Fibroblast of the conjunctiva (primary cell): ENCODE measurements around the gene RAB31.
A peak's percentile ranks its signal among the peaks of the same experiment; 100 is the strongest.

Source experiments
- DNase-seq: peaks from one replicate; pipeline ENCODE4 v3.0.0-alpha.2; 2010; ENCODE audit warnings: low read depth

RAB31 gene

DNA sequence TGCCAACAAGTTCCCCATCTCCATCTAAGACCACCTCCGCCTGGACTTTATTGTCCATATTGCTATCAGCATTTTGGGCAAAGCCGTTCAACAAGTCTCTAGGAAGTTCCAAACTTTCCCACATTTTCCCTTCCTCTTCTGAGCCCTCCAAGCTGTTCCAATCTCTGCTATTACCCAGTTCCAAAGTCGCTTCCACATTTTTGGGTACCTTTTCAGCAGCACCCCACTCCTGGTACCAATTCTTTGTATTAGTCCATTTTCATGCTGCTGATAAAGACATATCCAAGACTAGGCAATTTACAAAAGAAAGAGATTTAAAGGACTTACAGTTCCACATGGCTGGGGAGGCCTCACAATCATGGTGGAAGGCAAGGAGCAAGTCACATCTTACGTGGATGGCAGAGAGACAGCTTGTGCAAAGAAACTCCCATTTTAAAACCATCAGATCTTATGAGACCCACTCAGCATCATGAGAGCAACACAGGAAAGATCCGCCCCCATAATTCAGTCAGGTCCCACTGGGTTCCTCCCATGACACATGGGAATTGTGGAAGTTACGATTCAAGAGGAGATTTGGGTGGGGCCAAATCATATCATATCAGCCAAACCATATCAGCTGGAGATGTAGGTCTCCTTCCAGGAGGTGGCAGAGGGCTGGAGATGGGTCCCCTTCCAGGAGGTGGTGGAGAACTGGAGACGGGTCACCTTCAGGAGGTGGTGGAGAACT lies 157.8 kb downstream of the RAB31 start:
- DNase-seq: no peak

DNA sequence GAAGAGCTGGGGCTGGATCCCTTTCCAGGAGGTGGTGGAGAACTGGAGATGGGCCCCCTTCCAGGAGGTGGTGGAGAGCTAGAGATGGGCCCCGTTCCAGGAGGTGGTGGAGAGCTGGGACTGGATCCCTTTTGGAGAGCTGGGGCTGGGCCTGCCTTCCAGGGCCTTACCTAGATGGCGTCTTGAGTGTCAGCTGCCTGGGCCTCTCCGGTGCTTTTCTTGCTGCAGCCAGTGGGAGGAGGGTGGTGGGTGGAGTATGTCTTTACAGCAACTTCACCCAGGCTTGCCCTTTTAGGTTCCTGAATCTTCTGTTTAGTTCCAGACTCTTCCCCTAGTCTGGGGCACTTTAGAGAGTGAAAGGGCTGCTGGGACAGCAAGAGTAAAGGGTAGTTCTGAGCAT lies 158.5 kb downstream of the RAB31 start:
- DNase-seq: no peak

DNA sequence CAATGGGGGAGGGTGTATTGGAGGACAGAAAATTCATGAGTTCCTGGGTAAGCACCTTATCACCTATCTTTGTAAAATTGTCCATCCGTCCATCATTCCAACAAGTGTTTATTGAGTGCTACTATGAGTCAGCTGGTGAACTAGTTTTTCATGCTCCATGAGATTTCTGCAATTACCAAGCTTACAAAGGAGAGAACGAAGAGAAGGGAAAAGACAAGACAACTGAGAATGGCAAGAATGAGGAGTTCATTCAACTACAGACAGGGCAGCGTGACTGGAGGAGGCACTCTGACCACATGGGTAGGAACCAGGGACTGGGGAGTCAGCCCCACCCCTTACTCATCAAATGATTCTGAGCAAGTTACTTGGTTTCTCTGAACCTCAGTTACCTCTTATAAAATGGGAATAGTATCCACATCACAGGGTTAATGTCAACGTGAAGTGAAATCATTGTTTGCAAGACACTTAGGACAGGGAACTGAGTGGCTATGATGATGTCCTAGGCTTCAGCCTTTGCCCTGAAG lies 159.0 kb downstream of the RAB31 start:
- no peak for DNase-seq

DNA sequence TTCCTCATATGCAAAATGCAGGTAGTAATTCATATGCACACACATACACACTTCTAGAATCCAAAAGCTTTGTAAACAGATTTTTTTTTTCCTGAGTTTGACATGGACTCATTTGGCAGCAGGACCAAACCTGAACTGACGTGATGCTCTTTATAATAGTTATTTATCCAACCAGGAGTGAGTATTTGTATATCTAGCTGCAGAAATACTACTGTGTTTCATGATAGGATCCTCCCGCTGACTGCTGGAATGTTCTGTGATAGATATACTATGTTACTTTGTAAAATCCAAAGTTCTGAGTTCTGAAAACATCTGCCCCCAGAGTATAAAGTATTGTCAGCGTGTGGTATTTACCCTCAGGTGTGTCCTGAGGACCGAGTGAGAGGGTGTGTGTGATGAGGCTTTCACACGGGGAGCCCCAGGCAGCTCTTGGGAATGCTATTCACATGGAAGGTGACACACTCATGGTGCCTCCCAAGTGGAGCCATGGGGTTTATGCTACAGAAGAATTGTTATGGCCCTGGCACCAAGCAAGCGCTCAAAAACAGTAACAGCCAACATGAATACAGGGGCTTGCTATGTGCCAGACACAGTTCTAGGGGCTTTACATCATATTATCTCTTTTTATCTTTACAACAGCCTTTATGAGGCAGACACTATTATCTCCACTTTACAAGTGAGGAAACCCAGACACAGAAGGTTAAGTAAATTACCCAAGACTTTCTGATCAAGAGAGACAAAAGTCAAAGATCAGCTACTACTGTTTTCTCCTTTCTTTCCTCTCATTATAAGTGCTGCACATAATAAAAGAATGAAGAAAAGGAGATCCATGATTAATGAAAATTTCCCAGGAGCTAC lies 161.0 kb downstream of the RAB31 start:
- no peak for DNase-seq

DNA sequence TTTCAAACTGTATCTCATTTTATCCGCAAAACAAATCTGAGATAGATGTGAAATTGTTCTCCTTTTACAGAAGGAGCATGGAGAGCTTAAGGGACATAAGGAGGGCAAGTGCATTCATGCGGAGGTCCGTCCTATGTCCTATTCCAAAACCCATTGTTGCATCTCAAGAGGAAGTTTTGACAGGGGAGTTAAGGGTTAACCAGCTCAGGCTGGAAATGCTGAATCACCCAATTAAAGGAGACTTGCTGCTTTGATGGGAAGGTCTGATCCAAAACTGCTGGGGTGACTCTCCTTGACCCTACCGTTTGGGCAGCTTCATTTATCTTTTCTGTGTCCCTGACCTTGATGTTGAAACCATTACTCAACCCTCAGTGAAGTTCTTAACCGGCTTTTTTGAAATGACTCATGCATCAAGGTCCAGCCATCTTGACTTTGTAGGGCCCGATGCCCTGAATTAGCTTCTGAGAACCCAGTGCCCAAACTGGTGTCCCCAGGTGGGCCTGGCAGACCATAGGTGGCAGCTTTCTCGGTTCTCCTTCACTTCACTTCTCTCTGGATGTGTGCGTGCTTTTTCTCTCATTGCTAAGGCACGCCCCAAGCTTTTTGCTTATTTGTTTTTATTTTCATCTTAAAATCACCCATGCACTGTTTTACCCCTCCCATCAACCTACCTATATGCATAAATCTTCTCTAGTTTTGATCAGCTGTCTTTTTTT lies 161.8 kb downstream of the RAB31 start:
- DNase-seq: peak; percentile 73

DNA sequence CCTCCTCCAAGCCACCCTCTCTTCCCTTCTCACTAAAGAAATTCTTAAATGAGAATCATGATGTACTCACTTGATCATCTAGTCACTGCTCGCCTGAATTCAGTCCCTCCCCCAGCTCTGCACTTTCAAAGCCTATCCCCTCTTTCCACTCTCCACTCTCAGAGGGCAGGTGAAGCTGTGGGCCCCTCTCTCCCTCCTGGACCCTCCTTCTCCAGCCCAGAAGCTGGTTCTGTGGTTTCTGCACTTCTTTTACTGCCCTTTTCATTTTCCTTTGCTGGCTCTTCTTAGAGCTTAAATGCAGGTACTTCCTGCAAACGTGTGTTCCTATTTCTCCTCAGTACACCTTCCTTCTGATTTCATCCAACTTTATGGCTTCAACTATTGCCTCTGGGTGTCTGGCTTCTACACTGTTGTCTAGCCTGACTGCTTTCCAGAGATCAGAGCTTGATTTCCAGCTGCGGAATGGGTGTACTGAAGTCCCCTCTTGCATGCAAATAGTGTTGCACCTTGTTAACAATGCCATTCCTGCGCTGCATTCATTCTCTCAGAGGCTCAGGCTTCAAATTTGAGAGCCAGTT lies 162.4 kb downstream of the RAB31 start:
- DNase-seq: no peak

DNA sequence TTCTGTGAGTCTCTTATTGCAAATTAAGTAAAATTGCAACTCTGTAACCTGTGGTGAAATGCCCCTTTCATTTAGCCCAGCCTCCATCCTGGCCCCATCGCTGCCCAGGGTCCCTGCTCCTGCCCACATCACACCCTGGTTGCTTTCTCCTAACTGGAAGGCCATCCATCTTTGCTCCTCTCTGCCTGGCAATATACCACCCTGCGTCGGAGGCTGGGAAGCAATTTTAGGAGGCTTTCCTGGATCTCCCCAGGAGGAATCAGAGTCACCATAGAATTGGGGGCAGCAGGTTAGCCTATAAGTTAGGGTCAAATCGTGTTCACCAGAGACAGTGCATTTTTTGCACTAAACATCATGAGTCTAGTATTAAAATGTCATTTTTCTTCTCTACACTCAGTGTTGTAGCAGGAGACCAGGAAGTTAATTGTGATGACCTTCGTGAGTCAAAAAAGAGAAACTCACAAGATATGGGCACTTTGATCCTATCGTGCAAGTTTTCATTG lies 163.2 kb downstream of the RAB31 start:
- DNase-seq: no peak

DNA sequence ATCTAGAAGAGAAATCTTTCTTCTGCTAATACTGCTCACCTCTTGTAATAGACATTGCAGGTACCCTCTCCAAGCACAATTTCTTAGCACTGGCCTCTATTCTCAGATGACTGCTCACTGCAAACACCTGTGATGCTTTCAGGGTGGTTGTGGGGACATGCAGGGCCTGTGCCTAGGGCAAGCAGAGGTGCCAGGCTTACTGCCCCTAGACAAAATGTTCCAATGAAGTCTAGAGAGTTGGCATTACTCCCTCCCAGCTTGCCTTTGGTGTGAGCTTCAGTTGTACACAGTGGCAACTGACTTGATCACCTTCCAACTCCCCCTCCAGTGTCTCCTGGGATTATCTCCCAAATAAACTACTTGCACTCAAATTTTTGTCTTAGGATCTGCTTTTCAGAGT lies 164.7 kb downstream of the RAB31 start:
- DNase-seq: no peak

DNA sequence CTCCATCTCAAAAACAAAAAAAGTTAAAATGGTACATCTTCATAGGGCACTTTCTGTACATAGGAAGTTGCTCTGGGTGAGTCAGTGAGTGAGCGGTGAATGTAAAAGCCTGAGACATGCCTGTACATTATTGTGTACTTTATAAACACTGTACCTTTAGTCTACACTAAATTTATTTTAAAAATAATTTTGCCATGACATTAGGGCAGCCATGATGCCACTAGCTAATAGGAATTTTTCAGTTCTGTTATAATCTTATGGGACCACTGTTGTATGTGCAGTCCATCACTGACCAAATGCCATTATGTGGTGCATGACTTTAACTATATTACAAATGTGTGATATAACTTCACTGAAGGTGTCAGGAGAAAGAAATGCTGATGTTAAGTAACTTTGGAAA lies 166.6 kb downstream of the RAB31 start:
- no peak for DNase-seq

DNA sequence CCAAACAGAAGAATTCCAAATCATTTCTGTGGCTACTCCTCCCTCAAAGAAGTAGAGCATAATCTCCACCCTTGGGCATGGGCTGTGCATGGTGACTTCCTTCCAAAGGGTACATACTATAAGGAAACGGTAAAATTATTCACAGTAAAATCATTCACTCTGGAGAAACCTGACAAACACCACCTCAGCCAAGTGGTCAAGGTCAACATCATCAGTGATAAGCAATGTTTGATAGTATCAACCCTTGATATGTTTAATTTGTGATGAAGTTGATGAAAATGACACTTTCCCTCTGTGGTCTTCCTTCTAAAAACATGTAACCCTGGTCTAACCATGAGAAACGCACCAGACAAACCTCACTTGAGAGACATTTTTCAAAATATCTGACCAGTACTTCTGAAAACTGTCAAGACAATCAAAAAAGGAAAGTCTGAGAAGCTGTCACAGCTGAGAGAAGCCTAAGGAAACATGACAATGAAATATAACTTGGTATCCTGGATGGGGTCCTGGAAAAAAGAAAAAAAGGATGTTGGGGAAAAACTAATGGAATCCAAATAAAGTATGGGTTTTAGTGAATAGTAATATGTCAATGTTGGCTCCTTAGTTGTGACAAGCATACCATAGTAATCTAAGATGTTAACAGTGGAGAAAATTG lies 168.2 kb downstream of the RAB31 start:
- DNase-seq: no peak

DNA sequence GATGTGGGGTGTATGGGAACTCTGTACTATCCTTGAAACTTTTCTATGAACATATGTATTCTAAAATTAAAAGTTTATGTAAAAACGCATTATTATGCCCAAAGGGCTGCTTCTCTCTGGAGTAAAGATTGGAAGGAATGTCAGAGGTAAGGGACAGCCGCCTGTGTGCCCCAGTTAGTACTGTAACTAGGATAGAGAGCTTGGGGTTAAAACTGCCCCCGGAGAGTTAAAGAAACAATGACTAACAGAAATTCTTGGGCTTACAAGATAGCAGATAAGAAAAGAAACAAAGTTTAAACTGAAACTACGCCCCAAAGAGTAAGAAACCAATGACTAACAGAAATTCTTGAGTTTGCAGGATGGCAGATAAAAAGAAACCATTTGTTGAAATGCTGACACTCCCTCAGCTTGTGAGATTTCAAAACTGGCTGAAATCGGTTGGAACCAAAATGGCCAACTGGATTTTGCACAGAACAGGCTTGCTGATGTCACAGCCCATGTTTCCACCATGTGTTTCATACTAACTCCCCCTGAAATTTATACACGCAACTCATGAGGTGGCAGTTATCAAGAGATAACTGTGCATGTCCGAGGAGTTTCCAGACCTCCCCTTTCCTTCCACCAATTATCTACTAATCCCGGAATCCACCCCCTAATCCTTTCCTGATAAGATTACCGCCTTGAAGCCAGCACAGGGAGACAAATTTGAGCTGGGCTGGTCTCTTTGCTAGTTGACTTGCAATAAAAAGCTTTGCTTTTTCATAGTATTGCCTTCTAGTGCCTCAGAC lies 169.0 kb downstream of the RAB31 start:
- DNase-seq: peak; percentile 87

DNA sequence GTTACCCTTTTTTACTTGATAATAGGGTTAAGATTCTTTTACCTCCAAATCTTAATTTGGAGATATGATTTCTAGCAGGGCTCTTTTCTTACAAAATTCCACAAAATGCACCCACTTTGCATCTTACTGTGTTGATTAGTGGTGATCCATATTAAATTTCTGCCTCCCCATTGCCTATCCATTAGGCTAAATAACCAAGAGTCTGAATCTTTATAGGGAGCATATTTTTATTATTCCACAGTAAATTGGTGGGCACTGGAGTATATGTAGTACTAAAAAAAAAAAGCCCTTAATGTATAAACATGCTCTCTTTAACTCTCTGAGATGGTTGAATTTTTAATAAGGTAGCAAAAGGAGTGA lies 169.5 kb downstream of the RAB31 start:
- no peak for DNase-seq

DNA sequence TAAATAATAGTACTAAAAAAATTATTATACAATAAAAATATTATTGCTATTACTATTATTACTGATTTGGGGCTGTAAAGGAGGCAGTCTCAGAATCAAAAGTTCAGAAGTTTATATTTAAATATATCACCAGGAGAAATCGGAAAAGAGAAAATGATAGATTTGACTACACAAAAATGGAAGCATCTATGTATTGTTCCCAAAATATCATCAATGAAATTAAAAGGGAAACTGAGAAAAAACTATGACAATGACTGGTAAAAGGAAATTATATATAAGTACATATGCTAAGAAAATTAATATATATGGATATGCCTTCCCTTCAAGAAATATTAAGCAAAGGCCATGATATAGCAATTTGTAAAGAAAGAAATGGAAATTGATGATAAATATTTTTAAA lies 170.0 kb downstream of the RAB31 start:
- no peak for DNase-seq

DNA sequence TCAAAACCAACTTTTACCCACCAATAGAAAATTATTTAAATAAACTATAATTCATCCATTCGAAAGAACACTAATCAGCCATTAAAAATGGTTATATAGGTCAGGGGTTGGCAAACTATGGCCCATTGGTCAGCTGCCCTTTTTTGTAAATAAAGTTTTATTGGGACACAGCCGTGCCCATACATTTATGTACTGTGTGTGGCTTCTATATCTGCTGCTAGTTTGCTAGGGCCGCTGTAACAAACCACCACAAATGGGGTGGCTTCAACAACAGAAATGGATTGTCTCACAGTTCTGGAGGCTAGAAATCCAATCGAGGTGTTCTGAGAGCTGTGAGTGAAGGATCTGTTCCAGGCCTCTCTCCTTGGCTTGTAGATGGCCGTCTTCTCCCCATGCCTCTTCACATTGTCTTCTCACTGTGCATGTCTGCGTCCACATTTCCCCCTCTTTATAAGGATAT lies 170.7 kb downstream of the RAB31 start:
- DNase-seq: no peak

DNA sequence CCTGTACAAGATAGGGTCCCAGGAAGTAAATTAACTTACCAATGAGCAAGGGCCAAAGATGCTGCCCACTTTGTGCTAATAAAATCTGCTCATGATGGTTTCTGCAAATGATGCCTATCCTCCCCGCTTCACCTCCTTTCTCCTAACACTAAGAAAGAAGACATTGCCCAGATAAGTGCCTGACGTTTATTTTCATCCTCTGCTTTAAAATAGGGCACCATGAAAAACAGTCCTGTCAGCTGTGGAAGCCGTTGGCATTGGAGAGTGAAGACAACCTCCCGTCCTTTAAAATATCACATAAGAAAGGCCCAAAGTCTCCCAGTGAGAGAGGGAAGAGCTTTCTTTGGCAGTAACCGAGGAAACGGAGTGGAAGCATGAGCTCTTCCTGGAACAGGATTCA lies 176.0 kb downstream of the RAB31 start:
- no peak for DNase-seq

DNA sequence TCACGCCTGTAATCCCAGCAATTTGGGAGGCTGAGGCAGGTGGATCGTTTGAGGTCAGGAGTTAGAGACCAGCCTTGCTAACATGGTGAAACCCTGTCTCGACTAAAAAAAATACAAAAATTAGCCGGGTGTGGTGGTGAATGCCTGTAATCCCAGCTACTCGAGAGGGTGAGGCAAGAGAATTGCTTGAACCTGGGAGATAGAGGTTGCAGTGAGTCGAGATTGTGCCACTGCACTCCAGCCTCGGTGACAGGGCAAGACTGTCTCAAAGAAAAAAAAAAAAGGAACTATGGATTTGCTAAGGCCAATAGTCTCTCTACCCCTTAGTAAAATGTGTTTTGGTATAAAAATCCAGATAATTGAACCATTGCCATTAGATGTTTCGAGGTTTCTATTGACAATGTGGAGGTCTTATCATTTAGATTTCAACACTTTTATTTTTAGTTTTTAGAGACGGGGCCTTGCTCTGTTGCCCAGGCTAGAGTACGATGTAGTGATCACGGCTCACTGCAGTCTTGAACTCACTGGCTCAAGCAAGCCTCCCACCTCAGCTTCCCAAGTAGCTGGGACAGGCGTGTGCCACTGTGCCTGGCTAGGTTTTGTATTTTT lies 176.5 kb downstream of the RAB31 start:
- no peak for DNase-seq

DNA sequence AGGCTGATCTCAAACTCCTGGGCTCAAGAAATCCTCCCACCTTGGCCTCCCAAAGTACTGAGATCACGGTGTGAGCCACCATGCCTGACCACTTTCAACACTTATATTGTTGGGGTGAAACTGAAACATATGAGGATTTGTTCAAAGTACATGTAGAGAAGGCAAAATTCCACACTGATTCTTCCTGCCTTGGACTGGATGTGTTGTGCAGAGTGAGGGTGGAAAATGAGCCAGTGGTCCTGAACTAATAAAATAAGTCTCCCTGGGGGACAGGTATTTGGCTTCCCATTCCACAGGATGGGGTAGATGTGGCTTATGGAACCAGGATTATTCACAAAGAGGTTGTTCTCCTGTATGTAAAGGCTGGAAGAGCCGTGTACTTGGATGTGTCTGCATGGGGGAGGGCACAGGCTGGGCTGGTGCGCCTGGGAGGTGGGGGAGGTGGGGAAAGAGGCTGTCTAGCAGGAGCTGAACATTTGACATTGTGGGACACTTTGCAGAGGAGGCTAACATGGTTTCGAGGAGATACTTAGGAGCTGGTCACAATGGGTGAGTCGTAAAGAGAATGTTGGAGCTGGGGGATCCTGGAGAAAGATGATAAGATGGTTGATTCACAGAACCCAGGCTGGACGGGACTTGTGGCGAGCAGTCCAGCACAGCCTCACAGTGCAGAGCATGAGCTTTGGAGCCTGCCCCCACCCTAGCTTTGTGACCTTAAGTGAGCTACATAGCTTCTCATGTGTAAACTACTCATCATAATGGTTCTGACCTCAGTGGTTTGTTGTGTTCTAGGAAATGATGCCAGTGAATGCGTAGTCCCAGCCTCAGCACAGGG lies 177.3 kb downstream of the RAB31 start, which contains the start of gene TXNDC2:
TXNDC2 (plus strand) TSS at position 804 of the 835 bp plus-strand sequence. CDS start 708 bp downstream, outside the sequence.
- no peak for DNase-seq

DNA sequence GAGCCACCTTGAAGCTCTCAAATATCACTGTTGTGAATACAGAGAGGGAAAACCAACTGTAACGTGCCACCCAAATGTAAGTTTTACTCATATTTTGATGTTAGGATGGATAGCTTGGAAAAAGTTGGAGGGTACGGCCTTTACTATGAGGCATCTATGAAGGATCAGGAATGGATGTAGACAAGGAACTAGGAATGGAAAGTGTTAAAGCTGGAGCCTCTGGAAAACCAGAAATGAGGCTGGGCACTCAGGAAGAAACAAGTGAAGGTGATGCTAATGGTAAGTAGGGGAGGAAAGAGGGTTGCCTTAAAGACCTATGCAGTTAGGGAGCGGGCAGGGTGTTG lies 177.9 kb downstream of the RAB31 start:
- no peak for DNase-seq

DNA sequence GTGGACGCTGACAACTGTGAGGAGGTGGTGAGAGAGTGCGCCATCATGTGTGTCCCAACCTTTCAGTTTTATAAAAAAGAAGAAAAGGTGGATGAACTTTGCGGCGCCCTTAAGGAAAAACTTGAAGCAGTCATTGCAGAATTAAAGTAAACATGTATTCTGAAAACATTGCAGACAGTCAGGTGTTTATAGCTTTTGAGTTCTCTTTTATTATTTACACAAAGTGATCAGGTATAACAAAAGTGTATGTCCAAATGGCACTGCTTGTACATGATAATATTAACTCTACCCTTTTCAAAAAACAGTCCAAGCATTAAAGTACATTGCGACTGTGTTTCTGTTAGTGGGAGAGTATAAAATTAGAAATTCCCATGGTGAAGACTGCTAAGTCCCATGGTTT lies 179.9 kb downstream of the RAB31 start:
- DNase-seq: no peak
